NK-92 treated with Interleukin-12 subunit alpha and Interleukin-12 subunit beta, amount 100 ng/mL, for 24 hours (cell line): ENCODE data around the gene APLN.

Experiments used
- DNase-seq: peaks from one replicate; lab custom pipeline; 2025; lab: John Stamatoyannopoulos, UW

APLN gene

DNA sequence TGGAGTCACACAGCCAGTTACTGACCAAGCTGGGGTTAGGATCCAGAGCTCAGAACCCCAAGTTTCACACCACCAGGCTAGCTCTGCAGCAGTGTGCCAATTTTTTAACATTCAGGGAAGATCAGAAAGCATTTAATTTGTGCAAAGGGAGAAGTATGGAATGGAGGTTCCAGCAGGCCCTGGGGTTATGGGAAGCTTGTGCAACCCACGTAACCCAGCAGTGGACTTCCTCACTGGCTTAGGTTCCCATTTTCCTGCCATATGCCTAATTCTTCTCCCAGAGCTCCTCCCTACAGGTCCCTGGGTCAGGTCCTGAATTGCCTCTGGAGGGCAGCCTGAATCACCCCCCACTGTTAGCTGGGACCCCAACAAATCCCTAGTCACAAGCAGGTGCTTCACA is 14.0 kb downstream of the APLN start:
- DNase-seq, result no peak

DNA sequence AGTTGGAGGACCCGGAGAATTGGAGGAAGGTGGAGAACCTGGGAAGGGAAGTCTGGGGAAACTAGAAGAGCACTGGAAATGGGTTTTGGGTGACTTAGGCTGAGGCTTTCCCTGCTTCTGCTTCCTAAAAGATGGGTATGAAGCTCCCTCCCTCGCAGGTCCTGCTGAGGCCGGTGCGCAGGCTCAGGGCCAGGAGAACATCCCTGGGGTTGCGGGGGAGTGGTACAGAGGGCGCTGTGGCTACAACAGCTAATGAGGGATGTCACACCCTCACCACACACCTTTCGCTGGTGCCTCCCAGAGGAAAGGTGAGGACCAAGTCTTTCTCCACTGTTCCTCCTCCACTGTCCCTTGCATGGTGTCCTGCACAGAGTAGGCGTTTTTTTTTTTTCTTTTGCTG is 15.8 kb downstream of the APLN start:
- no peak for DNase-seq

DNA sequence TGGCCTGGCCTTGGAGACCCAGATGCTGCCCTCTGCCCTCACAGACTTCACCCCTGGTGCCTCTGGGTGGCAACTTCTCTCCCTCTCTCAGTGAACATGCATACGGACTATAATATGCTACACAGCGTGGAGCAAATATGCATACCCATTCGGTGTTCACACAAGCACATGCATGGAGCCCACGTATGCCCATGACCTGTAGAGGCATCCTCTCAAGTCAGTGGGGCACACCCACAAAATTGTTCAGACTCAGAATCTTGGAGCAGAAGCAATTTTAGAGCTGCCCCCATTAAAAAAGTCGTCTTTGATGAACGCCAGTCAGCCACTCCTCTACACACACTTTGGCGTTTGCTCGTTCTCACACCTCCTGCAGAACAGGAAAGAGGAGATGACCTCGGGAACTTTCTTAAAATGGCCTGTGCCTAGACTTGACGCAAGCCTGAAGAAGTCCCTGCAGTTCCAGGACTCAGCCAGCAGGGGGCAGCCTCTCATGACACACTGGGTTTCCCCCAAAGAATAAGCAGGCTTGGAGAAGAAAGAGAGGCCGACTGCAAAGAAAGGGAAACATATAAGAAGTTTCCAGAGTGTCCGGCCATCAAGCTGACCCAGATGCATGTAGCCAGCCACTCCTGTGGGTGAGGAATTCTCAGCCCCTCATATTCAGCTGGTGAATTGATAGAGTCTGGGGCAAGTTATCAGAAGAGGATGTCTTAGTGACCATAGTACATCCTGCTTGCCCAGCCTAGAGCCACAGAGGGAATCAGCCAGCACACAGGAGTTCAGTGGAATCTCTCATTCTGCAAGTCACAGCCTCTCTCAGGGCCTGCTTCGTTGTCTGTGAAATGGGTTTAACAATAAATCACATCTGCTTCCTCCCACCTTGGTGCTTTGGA is 17.3 kb downstream of the APLN start:
- DNase-seq, result peak; percentile 12

DNA sequence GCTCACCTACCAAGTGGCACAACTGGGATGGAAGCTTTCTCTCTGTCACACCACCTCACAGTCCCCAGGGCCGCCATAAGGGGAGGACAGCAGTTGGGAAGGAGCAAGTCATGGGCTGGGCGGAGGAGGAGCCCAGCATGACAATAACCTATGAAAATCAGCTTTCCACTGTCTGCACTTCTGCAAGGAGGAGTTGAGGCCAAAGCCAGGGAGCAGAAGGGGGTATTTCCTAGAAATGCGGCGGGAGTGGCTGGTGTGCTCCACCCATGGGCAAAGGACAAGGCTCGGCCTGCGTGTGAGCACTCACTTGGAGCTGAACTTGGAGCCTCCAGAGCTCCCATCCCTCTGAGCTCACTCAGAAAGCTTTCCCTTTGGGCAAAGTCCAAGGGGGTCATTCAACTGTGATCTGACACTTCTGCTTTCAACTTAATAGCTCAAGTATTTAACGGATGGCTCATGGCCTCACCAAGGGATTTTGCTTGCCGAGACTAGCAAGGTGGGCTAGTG is 18.5 kb downstream of the APLN start:
- DNase-seq, result no peak

GRCh38 chrX:129634541-129634940 is 20.2 kb downstream of the APLN start:
- DNase-seq, result no peak

DNA sequence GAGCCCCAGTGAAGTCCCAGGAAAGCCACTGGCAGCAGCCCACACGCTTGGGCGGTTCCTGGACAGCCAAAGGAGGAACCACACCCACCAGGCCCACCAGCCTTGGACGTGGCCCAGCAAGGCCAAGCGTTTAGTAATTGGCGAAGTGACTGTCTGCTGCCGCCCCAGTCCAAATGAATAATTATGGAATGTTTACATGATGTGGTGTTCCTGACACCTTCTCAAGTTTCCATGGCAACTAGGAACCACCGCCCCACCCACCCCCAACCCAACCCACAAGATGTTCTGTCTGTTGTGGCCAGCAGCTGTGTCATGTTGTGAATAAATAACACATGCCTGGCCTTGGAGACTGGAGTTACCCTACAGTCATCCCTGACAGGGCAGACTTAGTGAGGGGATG is 22.3 kb downstream of the APLN start:
- no peak for DNase-seq

DNA sequence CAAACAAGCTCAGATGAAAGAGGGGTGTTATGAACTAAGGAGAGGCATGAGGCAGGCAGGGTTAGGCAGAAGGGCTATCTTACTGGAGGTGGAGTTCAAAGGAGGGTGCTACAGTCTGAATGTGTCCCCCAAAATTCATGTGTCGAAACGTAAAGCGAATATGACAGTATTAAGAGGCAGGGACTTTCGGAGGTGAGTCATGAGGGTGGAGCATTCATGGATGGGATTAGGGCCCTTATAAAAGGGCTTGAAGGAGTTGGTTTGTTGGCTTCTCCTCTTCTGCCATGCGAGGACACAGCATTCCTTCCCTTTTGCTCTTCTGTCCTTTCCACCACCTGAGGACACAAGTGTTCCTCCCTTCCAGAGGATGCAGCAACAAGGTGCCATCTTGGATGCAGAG is 22.9 kb downstream of the APLN start:
- DNase-seq, result no peak

DNA sequence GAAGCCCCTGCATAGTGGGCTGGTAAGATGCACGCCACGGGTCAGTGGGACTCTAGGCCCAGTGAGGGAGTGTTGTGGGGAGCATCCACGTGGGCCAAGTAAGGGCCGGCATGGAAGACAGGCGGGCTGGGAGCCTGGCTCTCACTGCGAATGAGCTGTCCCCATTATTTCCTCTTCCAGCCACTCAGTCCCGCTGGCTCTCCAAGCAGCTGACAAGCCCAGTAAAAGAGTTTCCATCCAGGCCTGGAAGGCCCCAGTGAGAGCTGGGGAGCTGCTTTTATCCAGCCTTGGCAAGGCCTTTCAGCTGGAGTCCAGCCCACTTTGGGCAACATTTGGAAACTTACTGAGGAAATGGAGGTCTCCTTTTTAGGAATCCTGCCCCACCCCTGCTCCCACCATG is 24.9 kb downstream of the APLN start:
- no peak for DNase-seq

GRCh38 chrX:129626026-129626425 is 28.7 kb downstream of the APLN start:
- no peak for DNase-seq

- DNase-seq, result no peak
These were observed 31.9 kb downstream of the APLN start for GRCh38 chrX:129622757-129623301.

DNA sequence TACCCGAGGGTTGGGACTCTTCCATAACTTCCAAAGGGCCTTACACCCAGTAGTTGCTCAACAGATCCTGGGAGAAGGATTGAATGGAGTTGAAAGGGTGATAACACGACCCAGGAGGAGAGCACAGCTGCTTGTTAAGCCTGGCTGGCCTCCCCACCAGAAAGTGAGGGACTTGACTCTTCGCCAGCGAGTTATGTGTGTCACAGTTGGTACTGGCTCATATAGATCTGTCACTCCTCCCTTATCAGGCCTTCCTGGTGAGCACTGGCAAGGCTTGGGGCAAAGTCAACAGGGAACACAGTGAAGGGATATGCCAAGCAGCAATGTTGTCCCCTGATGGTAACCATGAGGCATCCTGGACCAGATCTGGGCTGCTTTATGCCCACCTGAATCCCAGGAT is 35.8 kb downstream of the APLN start:
- no peak for DNase-seq

DNA sequence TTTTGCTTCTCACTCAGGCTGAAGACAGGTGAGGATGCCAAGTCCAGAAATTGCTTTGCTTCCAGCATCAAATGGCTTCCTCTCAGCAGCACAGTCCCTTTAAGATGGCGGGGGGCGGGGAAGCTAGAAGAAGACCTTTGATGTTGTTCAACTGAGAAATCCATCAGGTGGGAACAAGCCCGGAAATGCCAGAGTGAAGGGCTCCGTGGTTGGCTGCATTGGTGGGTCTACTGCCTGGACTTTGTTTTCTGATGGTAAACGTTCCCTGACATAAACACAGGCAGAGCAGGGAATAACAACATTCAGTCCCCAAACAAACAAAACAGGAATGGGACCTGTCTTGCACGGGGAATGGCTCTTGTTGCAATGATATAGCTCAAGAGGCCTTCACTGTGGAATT is 37.3 kb downstream of the APLN start:
- no peak for DNase-seq

DNA sequence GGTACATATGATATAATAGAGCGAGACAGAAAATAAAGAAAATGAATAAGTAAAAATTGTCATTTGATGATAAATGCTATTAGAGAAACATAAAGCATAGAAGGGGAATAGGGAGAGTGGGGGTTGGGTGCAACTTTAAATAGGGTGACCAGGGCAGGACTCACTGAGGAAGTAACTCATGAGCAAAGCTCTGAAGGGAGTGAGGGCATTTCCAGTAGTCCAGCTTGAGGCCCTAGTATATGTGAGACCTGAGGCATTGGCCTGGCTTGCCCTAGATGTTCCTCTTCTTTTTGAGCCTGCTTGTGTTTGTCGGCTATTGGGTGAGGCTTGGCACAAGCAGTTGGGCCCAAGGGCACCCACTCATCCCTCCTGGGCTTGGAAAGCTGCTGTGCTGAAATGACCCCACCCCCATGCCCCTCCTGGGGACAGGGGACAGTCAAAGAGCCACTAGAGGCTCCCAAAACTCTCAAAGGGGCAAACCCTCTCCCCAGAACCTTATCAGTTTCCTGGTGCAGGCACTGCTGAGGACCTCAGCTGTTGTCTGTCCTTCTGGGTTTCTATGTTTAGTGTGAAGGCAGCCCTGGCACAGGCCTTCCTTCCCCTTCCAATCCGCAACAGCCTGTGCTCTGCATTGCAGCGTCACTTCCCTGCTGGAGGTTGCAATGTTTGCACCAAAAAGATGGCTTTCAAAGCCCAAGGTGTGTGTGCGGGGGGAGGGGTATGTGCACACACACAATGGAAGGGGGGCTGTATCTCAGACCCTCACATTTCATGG is 40.1 kb downstream of the APLN start:
- DNase-seq, result no peak

GRCh38 chrX:129613596-129613995 is 41.2 kb downstream of the APLN start:
- peak; percentile 2 for DNase-seq

- no peak for DNase-seq
These were observed 42.4 kb downstream of the APLN start for GRCh38 chrX:129612396-129612795.

- DNase-seq, result no peak
These were observed 45.4 kb downstream of the APLN start for GRCh38 chrX:129609395-129609794.

DNA sequence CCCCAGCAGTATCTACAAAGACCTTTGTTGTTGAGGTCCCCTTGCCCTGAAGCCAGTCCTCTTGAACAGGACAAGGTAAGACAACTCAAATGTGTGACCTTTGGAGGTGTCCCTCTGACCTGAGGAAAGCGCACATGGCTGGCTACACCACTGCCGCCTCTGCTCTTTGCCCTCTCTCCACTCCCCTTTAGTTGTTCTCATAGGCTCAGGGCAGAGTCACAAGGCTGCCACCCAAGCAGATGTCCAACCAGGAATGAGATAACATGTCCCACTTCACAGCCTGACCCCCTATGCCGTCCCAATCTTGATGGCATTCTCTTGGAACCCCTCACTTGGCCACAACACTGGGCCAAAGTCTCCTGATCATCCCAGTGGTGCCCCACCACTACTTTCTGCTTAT is 46.3 kb downstream of the APLN start:
- DNase-seq, result no peak

DNA sequence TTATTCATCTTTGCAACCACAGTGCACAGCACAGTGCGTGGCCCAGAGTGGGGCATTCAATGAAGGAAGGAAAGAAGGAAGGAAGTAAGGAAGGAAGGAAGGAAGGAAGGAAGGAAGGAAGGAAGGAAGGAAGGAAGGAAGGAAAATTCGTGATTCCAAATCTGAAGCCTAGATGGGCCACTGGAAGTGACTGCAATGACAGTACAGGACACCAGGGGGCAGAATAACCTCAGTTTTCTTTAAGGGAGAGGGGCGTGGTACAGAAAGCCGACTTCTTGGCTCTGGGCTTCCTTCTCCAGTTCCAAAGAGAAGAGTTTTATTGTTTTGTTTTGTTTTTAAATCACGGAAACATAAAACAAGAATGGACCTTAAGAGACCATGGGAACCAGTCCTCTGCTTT is 47.8 kb downstream of the APLN start:
- DNase-seq, result no peak

GRCh38 chrX:129600981-129601424 is 53.8 kb downstream of the APLN start:
- DNase-seq, result no peak

DNA sequence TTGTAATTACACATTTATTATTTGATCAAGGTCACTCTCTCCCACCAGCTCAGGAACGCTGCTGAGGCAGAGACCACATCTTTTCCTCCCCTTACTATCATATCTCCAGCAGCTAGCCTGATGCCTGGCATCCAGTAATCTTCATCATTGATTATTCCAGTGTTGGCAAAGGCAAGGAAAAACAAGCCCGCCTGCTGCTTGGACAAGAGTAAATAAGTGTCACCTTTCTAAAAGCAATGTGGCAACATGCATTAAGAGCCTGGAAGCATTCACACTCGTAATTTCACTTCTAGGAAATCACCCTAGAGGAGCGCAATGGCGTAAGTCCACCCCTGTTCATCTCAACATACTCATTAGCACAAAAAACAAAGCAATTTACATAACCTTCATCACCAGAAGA is 54.8 kb downstream of the APLN start:
- DNase-seq, result no peak

GRCh38 chrX:129599499-129599898 is 55.3 kb downstream of the APLN start:
- DNase-seq, result no peak

DNA sequence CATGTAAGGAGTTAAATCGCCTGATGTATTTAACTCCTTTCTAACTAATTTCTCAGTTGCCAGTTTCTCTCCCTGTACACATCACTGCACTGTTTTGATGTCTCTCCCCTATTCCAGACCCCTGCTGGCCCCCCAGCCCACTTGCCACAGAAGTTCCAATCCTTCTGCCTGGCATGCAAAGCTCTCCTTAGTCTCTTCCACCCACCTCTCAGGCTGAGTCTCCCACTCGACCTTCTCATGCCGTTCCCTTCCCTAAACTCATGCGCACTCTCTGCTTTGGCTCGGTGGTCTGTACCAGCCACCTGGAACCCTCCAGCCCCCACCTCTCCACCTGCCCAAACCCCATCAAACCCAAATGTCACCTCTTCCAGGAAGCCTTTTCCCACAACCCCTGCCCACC is 56.9 kb downstream of the APLN start:
- DNase-seq, result no peak

GRCh38 chrX:129596077-129596476 is 58.7 kb downstream of the APLN start:
- no peak for DNase-seq
